Fibroblast of pulmonary artery (primary cell): ENCODE results near the gene WNT3A.
"Not testable (repeated sequence)": the region's sequence is repeated elsewhere in the genome, so short reads cannot be mapped to it uniquely, and the experiment has no call there.

Experiments used
- DNase-seq: peaks from one replicate; pipeline ENCODE4 v3.0.0-alpha.2; 2010; ENCODE audit warnings: low read depth
- H3K4me3 ChIP-seq: replicated peaks from 2 replicates; pipeline ENCODE4 v1.5.1; 2011; ENCODE audit warnings: low read depth, mild to moderate bottlenecking, control low read depth, low read length, moderate library complexity
- CTCF ChIP-seq: IDR thresholded peaks from 2 replicates; pipeline ENCODE4 v1.5.1; 2011; ENCODE audit warnings: mild to moderate bottlenecking, control low read depth, low read length, inconsistent platforms; ENCODE audit errors: missing control alignments

The WNT3A gene

DNA sequence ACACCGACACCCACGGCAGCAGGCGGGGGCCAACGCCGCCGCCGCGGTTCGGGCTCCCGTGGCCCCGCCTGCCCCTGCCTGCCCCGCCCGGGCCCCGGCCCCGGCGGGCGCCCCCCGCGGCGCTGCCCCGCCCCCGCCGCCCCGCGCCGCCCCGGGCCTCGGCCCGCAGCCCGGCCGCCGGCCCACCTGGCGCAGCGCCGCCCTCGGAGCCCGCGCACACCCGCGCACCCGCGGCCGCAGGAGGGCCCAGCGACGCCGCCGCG lies at the start of gene WNT3A:
Gene WNT3A, plus strand, starts transcription at position 213 of the 263 bp plus-strand sequence. CDS start 131 bp downstream, outside the sequence.
- no peak within 1 kb of the TSS for H3K4me3 ChIP-seq
- no peak for DNase-seq
- TF ChIP-seq CTCF = no peak

DNA sequence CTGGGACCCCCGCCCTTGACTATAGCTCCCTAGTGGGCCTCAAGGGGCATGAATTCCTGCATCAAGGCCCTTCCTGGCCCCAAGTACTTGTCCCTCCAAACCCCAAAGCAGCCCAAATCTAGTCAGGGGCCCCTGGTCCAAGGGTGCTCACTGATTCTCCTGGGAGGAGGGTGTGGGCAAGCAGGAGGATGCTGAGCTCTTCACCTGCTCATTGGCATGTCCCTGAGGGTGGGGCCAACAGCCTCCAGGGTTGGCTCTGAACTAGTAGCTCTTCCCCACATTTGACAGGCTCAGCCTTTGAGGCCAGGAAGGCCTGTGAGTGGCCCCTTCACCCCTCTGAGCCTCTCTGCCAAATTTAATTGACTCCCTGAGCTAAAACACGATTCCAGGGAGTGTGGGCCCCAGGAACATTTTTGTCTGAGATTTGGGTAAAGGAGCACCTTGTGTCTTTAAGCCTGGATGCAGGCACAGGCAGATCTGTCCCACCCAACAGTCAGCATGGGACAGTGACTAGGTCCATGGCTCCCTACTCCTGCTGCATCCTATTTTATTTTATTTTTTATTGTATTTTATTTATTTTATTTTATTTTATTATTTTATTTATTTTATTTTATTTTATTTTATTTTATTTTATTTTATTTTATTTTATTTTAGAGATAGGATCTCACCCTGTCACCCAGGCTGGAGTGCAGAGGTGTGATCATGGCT lies 48.0 kb upstream of the WNT3A start:
- no peak for DNase-seq

DNA sequence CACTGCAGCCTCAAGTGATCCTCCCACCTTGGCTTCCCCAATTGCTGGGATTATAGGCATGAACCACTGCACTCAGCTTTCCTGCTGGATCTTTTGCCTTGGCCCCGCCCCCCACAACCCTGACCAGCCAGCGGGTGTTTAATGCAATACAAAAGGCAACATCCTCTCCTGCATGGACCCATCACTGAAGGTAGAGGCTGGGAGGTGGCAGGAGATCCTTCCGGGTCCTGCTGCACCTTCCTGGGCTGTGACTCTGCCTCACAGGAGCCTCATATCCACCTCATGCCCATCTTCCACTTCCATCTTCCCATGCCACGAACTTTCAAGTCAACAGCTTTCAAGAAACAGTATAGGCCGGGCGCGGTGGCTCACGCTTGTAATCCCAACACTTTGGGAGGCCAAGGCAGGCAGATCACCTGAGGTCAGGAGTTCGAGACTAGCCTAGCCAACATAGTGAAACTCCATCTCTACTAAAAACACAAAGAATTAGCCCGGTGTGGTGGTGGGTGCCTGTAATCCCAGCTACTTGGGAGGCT lies 47.4 kb upstream of the WNT3A start:
- no peak overlapping the region for H3K4me3 ChIP-seq
- no peak for DNase-seq
- no peak for TF ChIP-seq CTCF

More for the DNA sequence above, 48.0 kb upstream of the WNT3A start:
- no peak for TF ChIP-seq CTCF
- no peak overlapping the region for H3K4me3 ChIP-seq

- TF ChIP-seq CTCF = no peak
- no peak for DNase-seq
- H3K4me3 ChIP-seq = no peak overlapping the region
Measured at GRCh38 chr1:227961651-227962466, 44.9 kb upstream of the WNT3A start.

DNA sequence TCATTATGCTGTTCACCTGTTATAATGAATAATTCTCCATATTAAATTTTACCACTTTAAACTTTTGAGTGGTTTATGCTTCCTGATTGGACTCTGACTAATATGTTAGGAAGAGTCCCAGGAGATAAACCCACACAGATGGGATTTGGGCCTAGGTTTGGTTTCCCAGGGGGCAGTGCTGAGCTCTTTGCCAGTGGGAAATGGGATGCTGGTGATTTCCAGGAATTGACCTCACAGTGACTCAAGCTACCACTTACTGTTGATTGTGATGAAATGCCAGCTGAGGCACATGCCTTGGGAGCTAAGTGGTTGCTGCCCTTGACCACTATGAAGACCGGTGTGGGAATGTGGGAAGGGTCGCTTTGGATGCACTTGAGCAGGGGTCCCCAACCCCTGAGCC lies 40.1 kb upstream of the WNT3A start:
- DNase-seq = peak; percentile 49
- peak; percentile 1 for TF ChIP-seq CTCF
- H3K4me3 ChIP-seq = not testable (repeated sequence)

DNA sequence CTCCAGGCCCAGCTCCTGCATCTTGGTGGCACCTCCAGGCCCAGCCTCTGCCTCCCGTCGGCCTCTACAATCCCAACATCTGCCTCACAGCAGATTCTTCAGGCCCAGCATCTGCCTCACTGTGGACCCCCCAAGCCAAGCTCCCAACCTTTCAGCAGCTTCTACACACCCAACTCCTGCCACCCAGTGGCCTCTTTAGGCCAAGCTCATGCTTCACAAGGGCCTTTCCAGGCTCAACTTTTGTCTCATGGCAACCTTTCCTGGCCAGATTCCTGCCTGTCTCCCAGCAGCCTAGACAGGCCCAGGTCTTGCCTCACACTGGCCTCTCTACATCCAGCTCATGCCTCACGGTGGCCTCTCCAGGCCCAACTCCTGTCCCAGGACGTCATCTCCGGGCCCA lies 39.0 kb upstream of the WNT3A start:
- DNase-seq, H3K4me3 ChIP-seq: not testable (repeated sequence)

- not testable (repeated sequence) for DNase-seq, H3K4me3 ChIP-seq
Measured at GRCh38 chr1:227970076-227970995, 36.5 kb upstream of the WNT3A start.

DNA sequence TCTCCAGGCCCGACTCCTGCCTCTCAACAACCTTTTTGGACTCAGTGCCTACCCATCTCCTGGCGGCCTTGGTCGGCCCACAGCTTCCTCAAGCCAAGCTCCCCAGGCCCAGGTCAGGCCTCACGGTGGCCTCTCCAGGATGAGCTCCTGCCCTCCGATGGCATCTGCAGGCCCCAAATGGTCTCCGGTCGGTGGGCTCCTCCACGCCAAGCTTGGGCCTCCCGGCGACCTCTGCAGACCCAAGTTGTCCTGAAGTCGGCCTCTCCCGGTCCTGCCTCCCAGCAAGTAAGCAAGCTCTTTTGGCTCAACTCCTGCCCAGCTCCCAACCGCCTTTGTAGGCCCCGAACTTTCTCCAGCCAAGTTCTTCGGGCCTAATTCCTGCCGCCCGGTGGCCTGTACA lies 35.6 kb upstream of the WNT3A start:
- not testable (repeated sequence) for H3K4me3 ChIP-seq, DNase-seq

- not testable (repeated sequence) for H3K4me3 ChIP-seq, DNase-seq
Measured at GRCh38 chr1:227971643-227972282, 35.0 kb upstream of the WNT3A start.

DNA sequence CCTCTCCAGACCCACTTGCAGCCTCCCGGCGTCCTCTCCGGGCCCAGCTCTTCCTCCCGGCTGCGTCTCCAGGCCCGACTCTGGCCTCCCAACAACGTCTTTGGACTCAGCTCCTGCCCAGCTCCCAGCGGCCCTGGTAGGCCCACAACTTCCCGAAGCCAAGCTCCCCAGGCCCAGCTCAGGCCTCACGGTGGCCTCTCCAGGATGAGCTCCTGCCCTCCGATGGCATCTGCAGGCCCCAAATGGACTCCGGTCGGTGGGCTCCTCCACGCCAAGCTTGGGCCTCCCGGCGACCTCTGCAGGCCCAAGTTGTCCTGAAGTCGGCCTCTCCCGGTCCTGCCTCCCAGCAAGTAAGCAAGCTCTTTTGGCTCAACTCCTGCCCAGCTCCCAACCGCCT lies 34.5 kb upstream of the WNT3A start:
- not testable (repeated sequence) for DNase-seq, H3K4me3 ChIP-seq

DNA sequence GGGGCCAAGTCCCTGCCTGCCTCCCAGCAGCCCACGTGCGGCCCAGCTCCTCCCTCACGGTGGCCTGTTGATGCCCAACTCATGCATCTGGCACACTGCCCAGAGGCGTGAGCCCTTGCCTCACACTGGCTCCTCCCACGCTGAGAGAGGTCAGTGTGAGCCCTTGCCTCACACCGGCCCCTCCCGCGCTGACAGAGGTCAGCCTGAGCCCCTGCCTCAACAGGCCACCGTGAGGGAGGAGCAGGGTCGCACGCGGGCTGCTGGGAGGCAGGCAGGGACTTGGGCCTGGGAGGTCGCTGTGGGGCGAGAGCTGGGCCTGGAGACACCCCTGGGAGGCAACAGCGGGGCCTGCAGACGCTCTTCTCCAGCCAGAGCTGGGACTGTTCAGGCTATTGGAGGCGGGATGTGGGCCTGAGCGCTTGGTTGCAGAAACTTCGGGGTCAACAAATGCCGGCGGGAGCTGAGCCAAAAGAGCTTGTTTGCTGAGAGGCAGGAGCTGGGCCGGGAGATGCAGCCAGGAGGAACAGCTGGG lies 33.9 kb upstream of the WNT3A start:
- DNase-seq = peak; percentile 38
- not testable (repeated sequence) for H3K4me3 ChIP-seq
